B cell (primary cell): ENCODE measurements around the gene STAT5B. TPM values are rescaled to one million over a fixed set of nuclear protein-coding genes. Genes with fewer than 3 reads are reported as not detected.

Source experiments
- ATAC-seq: fragments of 200-7000 bp; cut with Tn5 transposase; one replicate; pipeline ENCODE4 v1.10.0; 2021; ENCODE audit warnings: low read depth, mild to moderate bottlenecking, moderate number of reproducible peaks, moderate library complexity
- CTCF ChIA-PET: fragments of 350-600 bp; sonication (Branson Sonifier 250); formaldehyde crosslinking; loops from one replicate; lab custom pipeline; 2021; ENCODE audit warnings: antibody characterized with exemption, inconsistent platforms; lab: Charles Lee
- POLR2A ChIA-PET: fragments of 350-600 bp; sonication (Branson Sonifier 250); formaldehyde crosslinking; loops from one replicate; lab custom pipeline; 2021; ENCODE audit warnings: antibody characterized with exemption; lab: Charles Lee
- DNase-seq: peaks from one replicate; pipeline ENCODE4 v3.0.0; 2013
- H2AFZ ChIP-seq: 2 replicates; pipeline ENCODE4 v1.6.1; 2012; ENCODE audit warnings: mild to moderate bottlenecking, low read depth, low read length; ENCODE audit not compliant: insufficient read depth, poor library complexity, severe bottlenecking
- H3K27ac ChIP-seq, 2 donors: 1 replicate in 1 of 2; 2 replicates in 1 of 2; pipeline ENCODE4 v1.5.1; 2012 to 2013; ENCODE audit warnings: low read length in 2 of 2, mild to moderate bottlenecking in 2 of 2, moderate library complexity in 1 of 2
- H3K27me3 ChIP-seq, 4 experiments: fragments of 200-600 bp in 1 of 4; sonication (generic) in 1 of 4; replicated peaks in 1 of 4; 1 replicate in 2 of 4; 2 replicates in 2 of 4; pipeline versions ENCODE4 v1.6.1 to v1.7.0; 2013 to 2016; ENCODE audit warnings: low read length in 3 of 4, mild to moderate bottlenecking in 2 of 4, mixed read lengths in 1 of 4, moderate library complexity in 1 of 4; ENCODE audit not compliant: insufficient read depth in 4 of 4, control insufficient read depth in 3 of 4; ENCODE audit errors: control extremely low read depth in 1 of 4
- H3K36me3 ChIP-seq, 2 experiments: replicated peaks in 1 of 2; 1 replicate in 1 of 2; 2 replicates in 1 of 2; pipeline versions ENCODE4 v1.6.1 to v1.7.1; 2013; ENCODE audit warnings: low read length in 1 of 2; ENCODE audit not compliant: insufficient read depth in 2 of 2, control insufficient read depth in 1 of 2; ENCODE audit errors: control extremely low read depth in 1 of 2, extremely low read depth in 1 of 2
- H3K4me1 ChIP-seq, 2 donors: fragments of 200-600 bp in 1 of 2; sonication (generic) in 1 of 2; 1 replicate in 1 of 2; 2 replicates in 1 of 2; pipeline versions ENCODE4 v1.5.1 to v1.6.1; 2013 to 2017; ENCODE audit warnings: low read length in 2 of 2; ENCODE audit not compliant: control insufficient read depth in 2 of 2, insufficient read depth in 2 of 2
- H3K4me2 ChIP-seq: replicated peaks from 2 replicates; pipeline ENCODE3; 2012; ENCODE audit warnings: mild to moderate bottlenecking, low read depth, low read length; ENCODE audit not compliant: poor library complexity, severe bottlenecking
- H3K4me3 ChIP-seq, 5 experiments: fragments of 200-600 bp in 1 of 5; sonication (generic) in 1 of 5; 1 replicate in 3 of 5; 2 replicates in 2 of 5; pipeline versions ENCODE4 v1.5.1 to v1.7.0; 2011 to 2016; ENCODE audit warnings: low read length in 4 of 5, mild to moderate bottlenecking in 4 of 5, low read depth in 2 of 5, control low read depth in 1 of 5, moderate library complexity in 1 of 5; ENCODE audit not compliant: insufficient read depth in 1 of 5; ENCODE audit errors: control extremely low read depth in 1 of 5, extremely low read depth in 1 of 5
- H3K79me2 ChIP-seq: fragments of 200-600 bp; sonication (generic); one replicate; pipeline ENCODE4 v1.6.0; 2016; ENCODE audit warnings: low read length; ENCODE audit not compliant: control insufficient read depth, insufficient read depth
- H3K9ac ChIP-seq: fragments of 200-600 bp; sonication (generic); 2 replicates; pipeline ENCODE4 v1.6.1; 2017; ENCODE audit warnings: mild to moderate bottlenecking, low read length, moderate library complexity
- H3K9me3 ChIP-seq, 3 donors: one replicate each; pipeline versions ENCODE4 v1.6.1 to v1.7.1; 2013; ENCODE audit warnings: low read length in 2 of 3; ENCODE audit not compliant: control insufficient read depth in 2 of 3, insufficient read depth in 1 of 3; ENCODE audit errors: control extremely low read depth in 1 of 3
- H4K20me1 ChIP-seq: 2 replicates; pipeline ENCODE4 v1.6.0; 2012; ENCODE audit warnings: mild to moderate bottlenecking, low read length; ENCODE audit not compliant: insufficient read depth, control insufficient read depth, poor library complexity, severe bottlenecking
- H3K27ac Mint-ChIP-seq: one replicate; pipeline ENCODE4 v1.8.0; 2021; ENCODE audit warnings: mixed read lengths
- H3K27me3 Mint-ChIP-seq: one replicate; pipeline ENCODE4 v1.8.0; 2021; ENCODE audit warnings: mixed read lengths
- H3K4me1 Mint-ChIP-seq: one replicate; pipeline ENCODE4 v1.8.0; 2021; ENCODE audit warnings: mixed read lengths
- H3K4me3 Mint-ChIP-seq: one replicate; pipeline ENCODE4 v1.8.0; 2021; ENCODE audit warnings: mixed read lengths
- H3K9me3 Mint-ChIP-seq: one replicate; pipeline ENCODE4 v1.8.0; 2022; ENCODE audit warnings: mixed read lengths; ENCODE audit not compliant: insufficient read depth
- EZH2 ChIP-seq: IDR thresholded peaks from 2 replicates; pipeline ENCODE4 v1.6.1; 2012; ENCODE audit warnings: borderline replicate concordance, low read depth, mild to moderate bottlenecking, moderate library complexity, low read length; ENCODE audit not compliant: insufficient read depth, poor library complexity, severe bottlenecking
- WGBS: methylation state at CpG from one replicate; pipeline ENCODE4 v1.1.5; 2013; ENCODE audit warnings: missing lambda C conversion rate; ENCODE audit not compliant: insufficient coverage; 5-methylcytosine and 5-hydroxymethylcytosine counted together
- intact Hi-C: fragments of 100-400 bp; cut with micrococcal nuclease; formaldehyde crosslinking; loops from one replicate; pipeline ENCODE4 v1.10.0; 2022
- polyA plus RNA-seq: library from polyadenylated mRNA; depleted of rRNA; stranded (reverse); fragments of >200 nt; gene quantifications from 2 replicates; pipeline ENCODE4 v1.2.3, GENCODE V29; 2012
- total RNA-seq, 2 donors: library from RNA; stranded (reverse); fragments of 120-200 nt in 1 of 2; gene quantifications; 1 replicate in 1 of 2; 2 replicates in 1 of 2; pipeline versions ENCODE4 v1.2.3 to v1.2.4, GENCODE V29; 2013 to 2022
- TF ChIP-seq, protein P1 (sequence below): fragments of 200-600 bp; IDR thresholded peaks from one replicate; pipeline ENCODE4 v1.8.0; 2022; ENCODE audit warnings: antibody characterized with exemption, mild to moderate bottlenecking

STAT5B gene
- total and polyA plus RNA-seq, 2 donors (not counting 1 experiment from before 2014, with no cell fraction given) = 70.0 to 103 TPM

DNA sequence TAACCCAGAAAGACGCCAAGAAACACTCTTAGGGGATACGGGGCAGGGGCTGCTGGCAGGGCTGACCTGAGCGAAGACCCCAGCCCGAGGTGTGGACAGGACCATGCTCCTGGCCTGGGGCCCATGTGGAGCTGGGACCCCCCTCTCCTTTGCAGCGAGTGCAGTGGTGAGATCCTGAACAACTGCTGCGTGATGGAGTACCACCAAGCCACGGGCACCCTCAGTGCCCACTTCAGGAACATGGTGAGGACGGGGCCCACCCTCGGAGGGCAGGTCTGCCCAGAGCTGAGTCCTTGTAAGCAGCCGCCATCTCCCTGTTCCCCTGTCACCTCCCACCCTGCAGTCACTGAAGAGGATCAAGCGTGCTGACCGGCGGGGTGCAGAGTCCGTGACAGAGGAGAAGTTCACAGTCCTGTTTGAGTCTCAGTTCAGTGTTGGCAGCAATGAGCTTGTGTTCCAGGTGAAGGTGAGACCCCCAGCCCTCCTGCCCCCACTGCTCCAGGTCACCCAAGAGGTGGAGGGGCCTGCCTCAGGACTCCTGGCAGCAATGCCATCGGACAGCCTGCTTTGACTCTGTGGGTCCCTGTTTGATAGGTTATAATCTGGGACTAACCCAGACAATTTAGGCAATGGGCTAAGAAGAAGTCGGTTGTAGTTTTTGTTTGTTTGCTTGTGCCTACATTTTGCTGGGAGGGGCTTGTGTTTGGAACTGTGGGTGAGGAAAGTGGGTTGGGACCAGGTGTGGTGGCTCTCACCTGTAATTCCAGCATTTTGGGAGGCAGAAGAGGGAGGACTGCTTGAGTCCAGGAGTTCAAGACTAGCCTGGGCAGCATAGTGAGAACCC lies 28.2 kb upstream of the STAT5B start:
- no peak for TF ChIP-seq EZH2
- TF ChIP-seq, protein P1, sequence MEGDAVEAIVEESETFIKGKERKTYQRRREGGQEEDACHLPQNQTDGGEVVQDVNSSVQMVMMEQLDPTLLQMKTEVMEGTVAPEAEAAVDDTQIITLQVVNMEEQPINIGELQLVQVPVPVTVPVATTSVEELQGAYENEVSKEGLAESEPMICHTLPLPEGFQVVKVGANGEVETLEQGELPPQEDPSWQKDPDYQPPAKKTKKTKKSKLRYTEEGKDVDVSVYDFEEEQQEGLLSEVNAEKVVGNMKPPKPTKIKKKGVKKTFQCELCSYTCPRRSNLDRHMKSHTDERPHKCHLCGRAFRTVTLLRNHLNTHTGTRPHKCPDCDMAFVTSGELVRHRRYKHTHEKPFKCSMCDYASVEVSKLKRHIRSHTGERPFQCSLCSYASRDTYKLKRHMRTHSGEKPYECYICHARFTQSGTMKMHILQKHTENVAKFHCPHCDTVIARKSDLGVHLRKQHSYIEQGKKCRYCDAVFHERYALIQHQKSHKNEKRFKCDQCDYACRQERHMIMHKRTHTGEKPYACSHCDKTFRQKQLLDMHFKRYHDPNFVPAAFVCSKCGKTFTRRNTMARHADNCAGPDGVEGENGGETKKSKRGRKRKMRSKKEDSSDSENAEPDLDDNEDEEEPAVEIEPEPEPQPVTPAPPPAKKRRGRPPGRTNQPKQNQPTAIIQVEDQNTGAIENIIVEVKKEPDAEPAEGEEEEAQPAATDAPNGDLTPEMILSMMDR = no peak
- H3K4me3 ChIP-seq = no peak overlapping the region
- no peaks in the 10 kb centered on the region for H3K27me3 ChIP-seq
- H3K27me3 Mint-ChIP-seq = no peaks in the 10 kb centered on the region
- 98% methylated on average over 16 of the region's 16 CpGs for WGBS
- no peak for DNase-seq
- ChIA-PET CTCF (no interaction called here), POLR2A (interaction anchor here (0.6 kb wide), 1 partner anchor 17 kb away, joined by 4 read pairs; no protein-coding TSS in a partner anchor)
- no peaks in the 10 kb centered on the region for H3K9me3 ChIP-seq
- H3K36me3 ChIP-seq = peaks cover 0 to 81% of the 10 kb centered on the region in 2 experiments
- no peak overlapping the region for H3K4me3 Mint-ChIP-seq
- H3K27ac Mint-ChIP-seq = no peak overlapping the region
- no peak overlapping the region for H3K4me2 ChIP-seq
- no peak for ATAC-seq
- H3K4me1 ChIP-seq = no peaks in the 10 kb centered on the region
- intact Hi-C loops = no loop called here
- no peaks in the 10 kb centered on the region for H3K79me2 ChIP-seq
- no peaks in the 10 kb centered on the region for H3K9me3 Mint-ChIP-seq
- H3K9ac ChIP-seq = no peak overlapping the region
- H3K4me1 Mint-ChIP-seq = no peaks in the 10 kb centered on the region
- H3K27ac ChIP-seq = no peak overlapping the region
- no peak overlapping the region for H2AFZ ChIP-seq
- no peaks in the 10 kb centered on the region for H4K20me1 ChIP-seq

DNA sequence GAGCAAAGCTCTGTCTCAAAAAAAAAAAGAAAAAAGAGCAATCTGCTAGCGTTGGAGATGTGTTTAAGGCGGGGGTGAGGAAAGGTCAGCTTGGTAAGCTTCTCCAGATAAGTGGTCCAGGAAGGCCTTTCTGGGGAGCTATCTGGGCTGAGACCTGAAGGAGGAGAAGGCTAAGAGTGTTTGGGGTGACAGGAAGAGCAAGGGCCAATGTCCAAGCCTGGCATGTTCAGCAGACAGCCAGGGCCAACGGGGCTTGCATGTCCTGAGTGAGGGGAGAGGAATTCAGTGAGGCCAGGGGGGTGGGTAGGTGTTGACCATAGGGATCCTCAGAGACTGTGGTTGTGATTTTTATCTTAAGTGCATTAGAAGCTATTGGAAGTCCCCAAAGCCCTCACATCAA lies 27.5 kb upstream of the STAT5B start:
- intact Hi-C loops = no loop called here
- Mint-ChIP-seq H3K4me1 (no peaks in the 10 kb centered on the region), H3K9me3 (no peaks in the 10 kb centered on the region), H3K27me3 (no peaks in the 10 kb centered on the region), H3K4me3 (no peak overlapping the region), H3K27ac (no peak overlapping the region)
- WGBS = 98% methylated on average over 3 of the region's 3 CpGs
- no peak for ATAC-seq
- no peaks in the 10 kb centered on the region for H3K4me1 ChIP-seq
- H3K4me2 ChIP-seq = no peak overlapping the region
- H3K79me2 ChIP-seq = no peaks in the 10 kb centered on the region
- ChIA-PET CTCF (no interaction called here), POLR2A (interaction anchor here (0.6 kb wide), 1 partner anchor 16 kb away, joined by 4 read pairs; no protein-coding TSS in a partner anchor)
- DNase-seq = no peak
- no peak overlapping the region for H3K9ac ChIP-seq
- TF ChIP-seq, protein P1 = no peak
- no peak for TF ChIP-seq EZH2
- no peak overlapping the region for H3K27ac ChIP-seq
- H3K27me3 ChIP-seq = no peaks in the 10 kb centered on the region
- H2AFZ ChIP-seq = no peak overlapping the region
- H4K20me1 ChIP-seq = no peaks in the 10 kb centered on the region
- H3K36me3 ChIP-seq = peaks cover 0 to 76% of the 10 kb centered on the region in 2 experiments
- no peaks in the 10 kb centered on the region for H3K9me3 ChIP-seq
- no peak overlapping the region for H3K4me3 ChIP-seq
